Astrocyte of the cerebellum (primary cell): ENCODE measurements around the gene PIERCE2.
"Not testable (repeated sequence)": the region's sequence is repeated elsewhere in the genome, so short reads cannot be mapped to it uniquely, and the experiment has no call there.

ENCODE experiments used
- DNase-seq: peaks from one replicate; pipeline ENCODE4 v3.0.0-alpha.2; 2011; ENCODE audit warnings: low read depth
- H3K4me3 ChIP-seq: 2 replicates; pipeline ENCODE4 v1.5.1; 2011; ENCODE audit warnings: mild to moderate bottlenecking, low read depth, low read length, moderate library complexity
- in situ Hi-C: cut with HindIII; loops from 2 replicates; pipeline ENCODE4 v1.10.0; 2017; ENCODE audit warnings: low sequenced_read_pairs
- TF ChIP-seq, protein P1 (sequence below): IDR thresholded peaks from 2 replicates; pipeline ENCODE4 v1.5.1; 2012; ENCODE audit warnings: low read length, low read depth, moderate library complexity, mild to moderate bottlenecking; ENCODE audit errors: missing control alignments

PIERCE2 gene

GRCh38 chr15:55379095-55379494 lies 29.2 kb upstream of the PIERCE2 start:
- no peak overlapping the region for H3K4me3 ChIP-seq
- no peak for DNase-seq
- TF ChIP-seq, protein P1, sequence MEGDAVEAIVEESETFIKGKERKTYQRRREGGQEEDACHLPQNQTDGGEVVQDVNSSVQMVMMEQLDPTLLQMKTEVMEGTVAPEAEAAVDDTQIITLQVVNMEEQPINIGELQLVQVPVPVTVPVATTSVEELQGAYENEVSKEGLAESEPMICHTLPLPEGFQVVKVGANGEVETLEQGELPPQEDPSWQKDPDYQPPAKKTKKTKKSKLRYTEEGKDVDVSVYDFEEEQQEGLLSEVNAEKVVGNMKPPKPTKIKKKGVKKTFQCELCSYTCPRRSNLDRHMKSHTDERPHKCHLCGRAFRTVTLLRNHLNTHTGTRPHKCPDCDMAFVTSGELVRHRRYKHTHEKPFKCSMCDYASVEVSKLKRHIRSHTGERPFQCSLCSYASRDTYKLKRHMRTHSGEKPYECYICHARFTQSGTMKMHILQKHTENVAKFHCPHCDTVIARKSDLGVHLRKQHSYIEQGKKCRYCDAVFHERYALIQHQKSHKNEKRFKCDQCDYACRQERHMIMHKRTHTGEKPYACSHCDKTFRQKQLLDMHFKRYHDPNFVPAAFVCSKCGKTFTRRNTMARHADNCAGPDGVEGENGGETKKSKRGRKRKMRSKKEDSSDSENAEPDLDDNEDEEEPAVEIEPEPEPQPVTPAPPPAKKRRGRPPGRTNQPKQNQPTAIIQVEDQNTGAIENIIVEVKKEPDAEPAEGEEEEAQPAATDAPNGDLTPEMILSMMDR: no peak
- in situ Hi-C loops: no loop called here

GRCh38 chr15:55381595-55381994 lies 26.7 kb upstream of the PIERCE2 start:
- TF ChIP-seq, protein P1: no peak
- in situ Hi-C loops: loop anchor here (10.0 kb wide), 1 partner anchor 167 kb away; no protein-coding TSS in a partner anchor
- DNase-seq: no peak
- no peak overlapping the region for H3K4me3 ChIP-seq

DNA sequence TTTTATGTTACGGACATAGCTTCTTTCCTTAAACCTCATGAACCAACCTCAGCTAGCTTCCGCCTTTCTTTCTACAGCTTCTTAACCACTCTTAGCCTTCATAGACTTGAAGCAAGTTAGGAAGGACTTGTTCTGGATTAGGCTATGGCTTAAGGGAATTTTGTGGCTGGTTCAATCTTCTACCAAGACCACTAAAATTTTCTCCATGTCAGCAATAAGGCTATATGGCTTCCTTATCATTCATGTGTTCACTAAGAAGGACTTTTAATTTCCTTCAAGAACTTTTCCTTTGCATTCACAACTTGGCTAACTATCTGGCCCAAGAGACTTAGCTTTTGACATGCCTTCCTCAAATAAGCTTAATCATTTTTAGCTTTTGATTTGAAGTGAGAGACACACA lies 24.6 kb upstream of the PIERCE2 start:
- TF ChIP-seq, protein P1: no peak
- DNase-seq: no peak
- in situ Hi-C loops: loop anchor here (10.0 kb wide), 1 partner anchor 169 kb away; no protein-coding TSS in a partner anchor
- H3K4me3 ChIP-seq: no peak overlapping the region

- in situ Hi-C loops: loop anchor here (10.0 kb wide), 1 partner anchor 172 kb away; no protein-coding TSS in a partner anchor
- TF ChIP-seq, protein P1: no peak
- no peak for DNase-seq
- H3K4me3 ChIP-seq: no peak overlapping the region
Measured at GRCh38 chr15:55387027-55387426, 21.3 kb upstream of the PIERCE2 start.

- no peak overlapping the region for H3K4me3 ChIP-seq
- in situ Hi-C loops: loop anchor here (10.0 kb wide), 1 partner anchor 174 kb away; no protein-coding TSS in a partner anchor
- TF ChIP-seq, protein P1: no peak
- no peak for DNase-seq
Measured at GRCh38 chr15:55389264-55389607, 19.1 kb upstream of the PIERCE2 start.

GRCh38 chr15:55394694-55395093 lies 13.6 kb upstream of the PIERCE2 start:
- in situ Hi-C loops: no loop called here
- no peak for DNase-seq
- TF ChIP-seq, protein P1: no peak
- no peak overlapping the region for H3K4me3 ChIP-seq

DNA sequence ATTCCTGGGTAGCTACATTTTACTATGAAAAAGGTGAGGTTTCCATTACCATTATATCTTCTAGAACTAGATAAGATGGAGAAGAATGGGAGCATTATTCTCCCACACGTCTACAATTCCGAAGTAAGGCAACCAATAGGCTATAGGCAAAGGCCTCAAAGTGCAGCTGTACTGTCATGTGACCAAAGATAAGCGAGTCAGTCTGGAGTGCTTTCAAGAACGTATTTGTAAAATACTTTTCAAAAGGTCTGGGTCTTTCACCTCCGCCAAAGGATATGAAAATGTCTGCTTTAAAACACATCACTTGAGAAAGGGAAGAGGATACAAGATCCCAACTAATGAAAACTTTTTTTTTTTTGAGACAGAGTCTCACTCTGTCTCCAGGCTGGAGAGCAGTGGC lies 10.1 kb upstream of the PIERCE2 start:
- TF ChIP-seq, protein P1: no peak
- DNase-seq: no peak
- in situ Hi-C loops: no loop called here
- no peak overlapping the region for H3K4me3 ChIP-seq

DNA sequence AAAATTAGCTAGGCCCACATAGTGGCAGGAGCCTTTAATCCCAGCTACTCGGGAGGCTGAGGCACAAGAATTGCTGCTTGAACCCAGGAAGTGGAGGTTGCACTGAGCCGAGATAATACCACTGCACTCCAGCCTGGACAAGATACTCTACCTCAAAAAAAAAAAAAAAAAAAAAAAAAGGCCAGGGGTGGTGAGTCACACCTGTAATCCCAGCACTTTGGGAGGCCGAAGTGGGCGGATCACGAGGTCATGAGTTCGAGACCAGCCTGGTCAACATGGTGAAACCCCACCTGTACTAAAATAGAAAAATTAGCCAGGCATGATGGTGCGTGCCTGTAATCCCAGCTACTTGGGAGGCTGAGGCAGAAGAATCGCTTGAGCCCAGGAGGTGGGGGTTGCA lies 8.2 kb upstream of the PIERCE2 start:
- H3K4me3 ChIP-seq, DNase-seq, in situ Hi-C loops: not testable (repeated sequence)
